Keratinocyte (primary cell): ENCODE measurements around the gene LRRC3C. TPM values are rescaled to one million over a fixed set of nuclear protein-coding genes. Genes with fewer than 3 reads are reported as not detected.

ENCODE experiments used
- DNase-seq: peaks from one replicate; pipeline ENCODE4 v3.0.0-alpha.2; 2011; ENCODE audit warnings: low read depth, missing footprints, low spot score
- FAIRE-seq: peaks from 2 replicates; lab custom pipeline; 2011; peaks lifted over from hg19 to GRCh38; lab: Jason Lieb, UNC
- H2AFZ ChIP-seq: 2 replicates; pipeline ENCODE4 v1.6.0; 2012; ENCODE audit warnings: low read length, control low read depth, inconsistent platforms; ENCODE audit not compliant: control insufficient read depth
- H3K27ac ChIP-seq: 2 replicates; pipeline ENCODE4 v1.5.1; 2011; ENCODE audit warnings: low read length; ENCODE audit not compliant: control insufficient read depth, insufficient read depth
- H3K27me3 ChIP-seq: 3 replicates; pipeline ENCODE4 v1.6.0; 2011; ENCODE audit warnings: low read length; ENCODE audit not compliant: control insufficient read depth, insufficient read depth; ENCODE audit errors: extremely low read depth
- H3K36me3 ChIP-seq, 2 experiments: 2 replicates in 1 of 2; 3 replicates in 1 of 2; pipeline ENCODE4 v1.5.1; 2011; ENCODE audit warnings: low read length in 2 of 2, mild to moderate bottlenecking in 1 of 2; ENCODE audit not compliant: control insufficient read depth in 2 of 2, insufficient read depth in 2 of 2; ENCODE audit errors: extremely low read depth in 1 of 2
- H3K4me1 ChIP-seq: 3 replicates; pipeline ENCODE4 v1.5.1; 2011; ENCODE audit warnings: low read length; ENCODE audit not compliant: control insufficient read depth, insufficient read depth; ENCODE audit errors: extremely low read depth
- H3K4me2 ChIP-seq: 3 replicates; pipeline ENCODE4 v1.6.0; 2011; ENCODE audit warnings: low read depth, low read length; ENCODE audit not compliant: control insufficient read depth, insufficient read depth; ENCODE audit errors: extremely low read depth
- H3K4me3 ChIP-seq, 3 experiments: fragments of 200-600 bp in 1 of 3; sonication (generic) in 1 of 3; 2 replicates in 2 of 3; 3 replicates in 1 of 3; pipeline ENCODE4 v1.5.1; 2011 to 2016; ENCODE audit warnings: low read length in 3 of 3, mild to moderate bottlenecking in 3 of 3, control low read depth in 2 of 3, inconsistent platforms in 1 of 3, low read depth in 1 of 3, mixed read lengths in 1 of 3, mixed run types in 1 of 3, moderate library complexity in 1 of 3; ENCODE audit not compliant: control insufficient read depth in 2 of 3, insufficient read depth in 2 of 3; ENCODE audit errors: extremely low read depth in 1 of 3
- H3K79me2 ChIP-seq: 2 replicates; pipeline ENCODE4 v1.6.0; 2012; ENCODE audit warnings: low read length; ENCODE audit not compliant: control insufficient read depth, insufficient read depth
- H3K9ac ChIP-seq: 3 replicates; pipeline ENCODE4 v1.6.0; 2011; ENCODE audit warnings: low read length; ENCODE audit not compliant: control insufficient read depth, insufficient read depth; ENCODE audit errors: extremely low read depth
- H3K9me1 ChIP-seq: 3 replicates; pipeline ENCODE4 v1.6.0; 2011; ENCODE audit warnings: low read length; ENCODE audit not compliant: control insufficient read depth, insufficient read depth; ENCODE audit errors: extremely low read depth
- H3K9me3 ChIP-seq: 2 replicates; pipeline ENCODE4 v1.5.1; 2012; ENCODE audit warnings: low read depth, low read length; ENCODE audit not compliant: control insufficient read depth
- H4K20me1 ChIP-seq: 3 replicates; pipeline ENCODE4 v1.6.0; 2011; ENCODE audit warnings: low read length; ENCODE audit not compliant: control insufficient read depth, insufficient read depth; ENCODE audit errors: extremely low read depth
- CTCF ChIP-seq, 3 experiments: IDR thresholded peaks in 1 of 3; conservative IDR thresholded peaks in 1 of 3; optimal IDR thresholded peaks in 1 of 3; 2 replicates in 2 of 3; 3 replicates in 1 of 3; pipeline versions ENCODE3 to v1.5.1; 2011; ENCODE audit warnings: low read length in 3 of 3, mild to moderate bottlenecking in 3 of 3, moderate library complexity in 2 of 3, control low read depth in 1 of 3, inconsistent platforms in 1 of 3; ENCODE audit not compliant: insufficient read depth in 2 of 3; ENCODE audit errors: extremely low read depth in 1 of 3
- EZH2 ChIP-seq: IDR thresholded peaks from one replicate; pipeline ENCODE4 v1.6.1; 2012; ENCODE audit warnings: inconsistent platforms, mild to moderate bottlenecking, low read length, moderate library complexity
- dilution Hi-C: fragments of 300-500 bp; cut with MboI; formaldehyde crosslinking; loops from one replicate; pipeline ENCODE4 v1.7.0; 2020; ENCODE audit warnings: low sequenced_read_pairs; ENCODE audit not compliant: extremely low pct_ligation_motif_present
- polyA plus RNA-seq, 5 experiments: library from polyadenylated mRNA; depleted of rRNA in 3 of 5; stranded (reverse) in 3 of 5; stranded (forward) in 1 of 5; unstranded in 1 of 5; fragments of >200 nt; gene quantifications; 1 replicate in 1 of 5; 2 replicates in 3 of 5; 3 replicates in 1 of 5; pipeline versions ENCODE4 v1.2.1 to v1.2.3, GENCODE V29; 2011 to 2012; ENCODE audit warnings: missing spikeins in 2 of 5, low read depth in 1 of 5, low replicate concordance in 1 of 5

Gene LRRC3C
- polyA plus RNA-seq, 1 donor (not counting 4 experiments of a cell fraction or from before 2014, with no cell fraction given) = not detected

GRCh38 chr17:39968761-39969160 is 41.2 kb downstream of the LRRC3C start:
- Histone ChIP-seq H3K27me3 (no peaks in the 10 kb centered on the region), H3K9me3 (no peaks in the 10 kb centered on the region), H3K4me3 (no peak overlapping the region), H3K36me3 (no peaks in the 10 kb centered on the region), H4K20me1 (no peaks in the 10 kb centered on the region), H3K27ac (no peak overlapping the region), H2AFZ (no peak overlapping the region), H3K4me1 (peaks cover 16% of the 10 kb centered on the region), H3K4me2 (no peak overlapping the region), H3K9ac (no peak overlapping the region), H3K9me1 (no peaks in the 10 kb centered on the region), H3K79me2 (no peaks in the 10 kb centered on the region)
- TF ChIP-seq CTCF (optimal IDR thresholded peaks at IDR 0.05 in 1 of 3, IDR thresholded peaks at IDR 0.05 in 1 of 3, conservative IDR thresholded peaks at IDR 0.05 in 1 of 3; ENCODE audit: extremely low read depth in 1 of 3, insufficient read depth in 2 of 3, low read length in 3 of 3) (no peak), EZH2 (no peak)
- DNase-seq = no peak
- FAIRE-seq = no peak
- dilution Hi-C loops = no loop called here

DNA sequence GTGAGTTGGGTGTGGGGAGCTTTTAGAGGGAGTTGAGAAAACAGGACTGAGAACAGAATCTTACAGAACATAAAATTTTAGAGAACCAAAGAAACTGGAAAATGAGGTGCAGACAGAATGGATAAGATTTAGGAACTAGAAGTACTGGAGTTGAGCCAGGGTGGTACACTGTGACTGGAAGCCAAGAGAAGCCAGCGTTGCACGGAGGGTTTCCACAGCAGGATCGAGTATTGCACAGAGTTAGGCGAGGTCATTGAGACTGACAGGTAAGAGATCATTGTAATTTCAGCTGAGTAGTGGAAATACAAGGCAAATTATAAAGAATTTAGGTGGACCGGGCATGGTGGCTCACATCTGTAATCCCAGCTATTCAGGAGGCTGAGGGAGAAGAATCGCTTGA is 41.8 kb downstream of the LRRC3C start:
- H4K20me1 ChIP-seq = no peaks in the 10 kb centered on the region
- no peak overlapping the region for H2AFZ ChIP-seq
- no peaks in the 10 kb centered on the region for H3K9me3 ChIP-seq
- FAIRE-seq (no peak), DNase-seq (no peak)
- H3K36me3 ChIP-seq = no peaks in the 10 kb centered on the region
- H3K9me1 ChIP-seq = no peaks in the 10 kb centered on the region
- H3K27ac ChIP-seq = no peak overlapping the region
- no peaks in the 10 kb centered on the region for H3K27me3 ChIP-seq
- no peak overlapping the region for H3K4me3 ChIP-seq
- H3K4me1 ChIP-seq = peaks cover 19% of the 10 kb centered on the region
- no peak for TF ChIP-seq CTCF (optimal IDR thresholded peaks at IDR 0.05 in 1 of 3, IDR thresholded peaks at IDR 0.05 in 1 of 3, conservative IDR thresholded peaks at IDR 0.05 in 1 of 3; ENCODE audit: extremely low read depth in 1 of 3, insufficient read depth in 2 of 3, low read length in 3 of 3)
- TF ChIP-seq EZH2 = no peak
- no peak overlapping the region for H3K9ac ChIP-seq
- H3K79me2 ChIP-seq = no peaks in the 10 kb centered on the region
- dilution Hi-C loops = no loop called here
- no peak overlapping the region for H3K4me2 ChIP-seq
